Measurements from ENCODE around the gene SMG6.

SMG6 gene

GRCh38 chr17:2214929-2215615 is 88.5 kb downstream of the SMG6 start:
- Histone ChIP-seq H3K27ac (ENCODE audit: extremely low read depth, low read depth, low read length) (peak overlapping the region; percentile 35; the same call in 1 of the 2 replicates), H3K4me3 (ENCODE audit: low read depth, low read length) (no peak overlapping the region), H3K4me1 (ENCODE audit: control insufficient read depth, insufficient read depth, low read length) (peaks cover 15% of the 10 kb centered on the region), H3K9me3 (ENCODE audit: control insufficient read depth, insufficient read depth, low read depth, low read length) (no peaks in the 10 kb centered on the region), H3K36me3 (ENCODE audit: control insufficient read depth in 2 of 2, insufficient read depth in 1 of 2, low read length in 2 of 2) (peaks cover 8 to 10% of the 10 kb centered on the region in 2 experiments; a peak in 2 of 3 replicates)
- CTCF ChIA-PET: interaction anchor here (2.4 kb wide), 1 partner anchor 30 kb away, joined by 11 read pairs; no protein-coding TSS in a partner anchor
- POLR2A ChIA-PET: no interaction called here
- TF ChIP-seq ZNF548 (tag by site-specific recombination; IDR thresholded peaks at IDR 0.05): no peak
- TF ChIP-seq ZNF776 (tag by site-specific recombination; IDR thresholded peaks at IDR 0.05; ENCODE audit: borderline replicate concordance): no peak
- TF ChIP-seq ZNF280C (tag by site-specific recombination; IDR thresholded peaks at IDR 0.05): no peak
- no peak for TF ChIP-seq ZNF324 (tag by site-specific recombination; IDR thresholded peaks at IDR 0.05)
- no peak for TF ChIP-seq ZNF747 (tag by site-specific recombination; IDR thresholded peaks at IDR 0.05)
- TF ChIP-seq SP2 (tag by site-specific recombination; IDR thresholded peaks at IDR 0.05): no peak
- no peak for TF ChIP-seq ZBTB21 (tag by site-specific recombination; IDR thresholded peaks at IDR 0.05)
- TF ChIP-seq ZNF843 (tag by site-specific recombination; IDR thresholded peaks at IDR 0.05): no peak
- TF ChIP-seq ZNF623 (tag by site-specific recombination; IDR thresholded peaks at IDR 0.05): no peak
- no peak for TF ChIP-seq ZNF335 (tag by site-specific recombination; conservative IDR thresholded peaks at IDR 0.05)
- TF ChIP-seq, protein P1, sequence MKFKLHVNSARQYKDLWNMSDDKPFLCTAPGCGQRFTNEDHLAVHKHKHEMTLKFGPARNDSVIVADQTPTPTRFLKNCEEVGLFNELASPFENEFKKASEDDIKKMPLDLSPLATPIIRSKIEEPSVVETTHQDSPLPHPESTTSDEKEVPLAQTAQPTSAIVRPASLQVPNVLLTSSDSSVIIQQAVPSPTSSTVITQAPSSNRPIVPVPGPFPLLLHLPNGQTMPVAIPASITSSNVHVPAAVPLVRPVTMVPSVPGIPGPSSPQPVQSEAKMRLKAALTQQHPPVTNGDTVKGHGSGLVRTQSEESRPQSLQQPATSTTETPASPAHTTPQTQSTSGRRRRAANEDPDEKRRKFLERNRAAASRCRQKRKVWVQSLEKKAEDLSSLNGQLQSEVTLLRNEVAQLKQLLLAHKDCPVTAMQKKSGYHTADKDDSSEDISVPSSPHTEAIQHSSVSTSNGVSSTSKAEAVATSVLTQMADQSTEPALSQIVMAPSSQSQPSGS (tag by site-specific recombination; IDR thresholded peaks at IDR 0.05; ENCODE audit: low read depth): no peak
- TF ChIP-seq ZNF670 (tag by site-specific recombination; IDR thresholded peaks at IDR 0.05; ENCODE audit: low read depth): no peak
- TF ChIP-seq ZNF280D (tag by site-specific recombination; IDR thresholded peaks at IDR 0.05): no peak
- TF ChIP-seq ZNF558 (tag by site-specific recombination; IDR thresholded peaks at IDR 0.05): no peak
- no peak for TF ChIP-seq ZNF10 (tag by site-specific recombination; IDR thresholded peaks at IDR 0.05)
- no peak for TF ChIP-seq ZNF248 (tag by site-specific recombination; IDR thresholded peaks at IDR 0.05)
- TF ChIP-seq ZNF354C (tag by site-specific recombination; IDR thresholded peaks at IDR 0.05; ENCODE audit: borderline replicate concordance, low read depth): no peak
- TF ChIP-seq SETDB1 (IDR thresholded peaks at IDR 0.05; ENCODE audit: insufficient read length, low read length): no peak
- TF ChIP-seq ZNF596 (tag by site-specific recombination; IDR thresholded peaks at IDR 0.05): no peak
